ENCODE measurements around the gene PPP1R7.

Gene PPP1R7

GRCh38 chr2:241223211-241224017 lies 73.1 kb downstream of the PPP1R7 start:
- no peak for DNase-seq (ENCODE audit: extremely low spot score, insufficient read length, low read depth)
- FAIRE-seq, result no peak

DNA sequence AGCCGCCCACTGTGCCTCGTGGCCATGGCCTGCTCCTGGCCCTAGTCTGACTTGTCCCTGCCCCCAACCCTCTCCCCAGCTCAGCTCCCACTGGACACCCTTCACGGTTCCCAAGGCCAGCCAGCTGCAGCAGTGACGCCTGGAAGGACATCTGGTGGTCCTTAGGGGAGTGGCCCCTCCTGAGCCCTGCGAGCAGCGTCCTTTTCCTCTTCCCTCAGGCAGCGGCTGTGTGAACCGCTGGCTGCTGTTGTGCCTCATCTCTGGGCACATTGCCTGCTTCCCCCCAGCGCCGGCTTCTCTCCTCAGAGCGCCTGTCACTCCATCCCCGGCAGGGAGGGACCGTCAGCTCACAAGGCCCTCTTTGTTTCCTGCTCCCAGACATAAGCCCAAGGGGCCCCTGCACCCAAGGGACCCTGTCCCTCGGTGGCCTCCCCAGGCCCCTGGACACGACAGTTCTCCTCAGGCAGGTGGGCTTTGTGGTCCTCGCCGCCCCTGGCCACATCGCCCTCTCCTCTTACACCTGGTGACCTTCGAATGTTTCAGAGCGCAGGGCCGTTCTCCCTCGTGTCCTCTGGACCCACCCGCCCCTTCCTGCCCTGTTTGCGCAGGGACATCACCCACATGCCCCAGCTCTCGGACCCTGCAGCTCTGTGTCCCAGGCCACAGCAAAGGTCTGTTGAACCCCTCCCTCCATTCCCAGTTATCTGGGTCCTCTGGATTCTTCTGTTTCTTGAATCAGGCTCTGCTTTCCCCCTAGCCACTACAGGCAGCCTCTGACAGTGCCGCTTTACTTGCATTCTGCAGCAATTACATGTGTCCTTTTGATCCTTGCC lies 74.0 kb downstream of the PPP1R7 start:
- DNase-seq (ENCODE audit: extremely low spot score, insufficient read length, low read depth) (no peak), FAIRE-seq (no peak)

DNA sequence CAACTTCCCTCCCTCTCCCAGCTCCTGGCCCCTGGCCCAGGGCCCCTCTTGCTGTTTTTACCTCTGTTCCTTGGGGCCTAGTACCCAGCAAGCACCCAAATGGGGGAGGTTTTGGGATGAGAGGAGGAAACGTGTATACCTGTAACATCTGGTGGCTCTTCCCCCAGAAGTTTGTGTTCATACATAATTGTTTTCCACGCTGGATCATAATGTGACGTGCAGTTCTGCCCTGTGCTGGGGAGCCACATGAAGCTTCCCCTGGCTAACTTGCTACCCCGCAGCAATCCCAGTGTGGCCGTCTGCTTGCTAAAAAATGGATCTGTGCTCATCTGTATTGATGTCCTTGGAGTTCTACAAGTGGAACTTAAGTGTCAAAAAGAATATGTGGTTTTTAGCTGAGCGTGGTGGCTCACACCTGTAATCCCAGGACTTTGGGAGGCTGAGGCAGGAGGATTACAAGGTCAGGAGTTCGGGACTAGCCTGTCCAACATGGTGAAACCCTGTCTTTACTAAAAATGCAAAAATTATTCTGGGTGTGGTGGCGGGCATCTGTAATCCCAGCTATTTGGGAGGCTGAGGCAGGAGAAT lies 74.7 kb downstream of the PPP1R7 start:
- FAIRE-seq (no peak), DNase-seq (ENCODE audit: extremely low spot score, insufficient read length, low read depth) (no peak)

- FAIRE-seq, result no peak
- DNase-seq (ENCODE audit: extremely low spot score, insufficient read length, low read depth), result no peak
Observed at GRCh38 chr2:241225545-241225944, 75.3 kb downstream of the PPP1R7 start.

GRCh38 chr2:241225983-241226382 lies 75.7 kb downstream of the PPP1R7 start:
- FAIRE-seq (no peak), DNase-seq (ENCODE audit: extremely low spot score, insufficient read length, low read depth) (no peak)

DNA sequence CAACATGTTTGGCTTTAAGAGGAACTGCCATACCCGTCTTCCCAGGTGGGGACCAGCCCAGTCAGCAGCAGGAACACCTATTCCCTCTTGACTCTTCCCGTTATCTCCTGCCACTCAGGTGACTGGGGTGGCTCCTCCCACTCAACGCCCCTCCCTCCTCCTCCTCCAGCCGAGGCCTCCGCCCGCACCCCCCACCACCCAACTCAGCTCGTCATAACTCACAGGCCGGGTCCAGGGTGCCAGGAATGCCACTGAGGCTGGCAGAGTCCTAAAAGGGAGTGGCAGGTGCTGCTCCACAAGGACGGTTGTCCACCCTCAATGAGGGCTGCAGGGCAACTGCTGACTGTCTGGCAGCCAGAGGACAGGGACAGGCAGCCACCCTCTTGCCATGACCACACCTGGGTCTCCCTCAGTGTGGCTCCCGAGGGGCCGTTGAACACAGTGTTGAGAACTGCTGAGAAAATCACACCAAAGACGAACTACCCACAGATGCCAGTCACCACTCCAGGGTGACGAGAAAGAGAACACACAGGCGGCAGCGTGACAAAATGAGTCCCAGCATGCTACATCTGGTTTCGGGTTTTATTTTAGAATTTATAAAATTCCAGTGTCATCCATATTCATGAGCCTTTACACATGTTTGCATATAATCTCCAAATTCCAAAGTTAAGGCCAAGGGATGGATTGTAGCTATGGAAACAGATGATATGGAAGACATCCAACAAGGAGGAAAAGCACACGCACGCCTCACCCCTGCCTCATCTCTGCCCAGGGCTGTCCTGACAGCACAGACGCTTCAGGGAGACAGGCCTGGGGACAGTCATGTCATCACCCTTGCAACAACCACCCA lies 76.7 kb downstream of the PPP1R7 start:
- no peak for FAIRE-seq

GRCh38 chr2:241227594-241227993 lies 77.3 kb downstream of the PPP1R7 start:
- FAIRE-seq (no peak), DNase-seq (ENCODE audit: extremely low spot score, insufficient read length, low read depth) (no peak)

More for the DNA sequence above, 76.7 kb downstream of the PPP1R7 start:
- no peak for DNase-seq (ENCODE audit: extremely low spot score, insufficient read length, low read depth)

- FAIRE-seq (no peak), DNase-seq (ENCODE audit: extremely low spot score, insufficient read length, low read depth) (no peak)
Observed at GRCh38 chr2:241228081-241228859, 78.0 kb downstream of the PPP1R7 start.

GRCh38 chr2:241228860-241229516 lies 78.7 kb downstream of the PPP1R7 start:
- no peak for FAIRE-seq
- no peak for DNase-seq (ENCODE audit: extremely low spot score, insufficient read length, low read depth)

- no peak for DNase-seq (ENCODE audit: extremely low spot score, insufficient read length, low read depth)
- no peak for FAIRE-seq
Observed at GRCh38 chr2:241229563-241230401, 79.5 kb downstream of the PPP1R7 start.

DNA sequence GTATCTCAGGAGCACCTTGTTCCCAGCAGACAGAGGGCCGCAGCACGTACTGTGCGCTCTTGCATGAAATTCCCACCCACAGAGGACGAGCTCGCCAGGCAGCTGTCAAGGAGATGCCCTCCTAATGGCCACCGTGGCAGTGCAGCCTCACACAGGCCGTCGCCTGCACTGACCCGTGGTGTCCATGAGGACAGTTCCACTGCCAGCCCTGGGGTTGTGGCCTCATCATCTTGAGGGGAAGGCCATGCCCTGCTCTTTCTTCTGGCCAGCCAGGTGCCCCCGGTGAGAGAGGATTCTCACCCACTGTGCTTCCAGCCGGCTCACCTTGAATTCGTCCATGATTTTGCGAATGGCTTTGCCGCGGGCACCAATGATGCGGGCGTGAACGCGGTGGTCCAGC lies 80.2 kb downstream of the PPP1R7 start:
- FAIRE-seq (no peak), DNase-seq (ENCODE audit: extremely low spot score, insufficient read length, low read depth) (no peak)

- FAIRE-seq, result no peak
- DNase-seq (ENCODE audit: extremely low spot score, insufficient read length, low read depth), result no peak
Observed at GRCh38 chr2:241232736-241233575, 82.7 kb downstream of the PPP1R7 start.

All from GM18507 (cell line).